IMR-90 (cell line): ENCODE measurements around the gene FBXO15. TPM values are rescaled to one million over a fixed set of nuclear protein-coding genes. Genes with fewer than 3 reads are reported as not detected.

ENCODE experiments used
- ATAC-seq: fragments of 200-7000 bp; cut with Tn5 transposase; 2 replicates; pipeline ENCODE4 v1.9.1; 2020; ENCODE audit warnings: low read depth, mild to moderate bottlenecking, moderate library complexity
- BruUV-seq: library from RNA; stranded (reverse); fragments of 400-500 nt; replicated peaks from 2 replicates; lab custom pipeline; 2021; lab: Mats Ljungman, UMichigan
- CTCF ChIA-PET: fragments of 300-600 bp; formaldehyde crosslinking; extraction: SDS; loops from one replicate; lab custom pipeline; 2021; ENCODE audit warnings: antibody characterized with exemption; lab: Yijun Ruan, JAX
- POLR2A ChIA-PET: fragments of 300-600 bp; sonication (Branson Sonifier 250); formaldehyde crosslinking; loops from one replicate; lab custom pipeline; 2022; ENCODE audit warnings: antibody characterized with exemption; ENCODE audit not compliant: unreplicated experiment; lab: Charles Lee
- DNase-seq: peaks from one replicate; pipeline ENCODE4 v3.0.0; 2013
- H2AFZ ChIP-seq: replicated peaks from 2 replicates; pipeline ENCODE3; 2013; ENCODE audit warnings: low read length, mild to moderate bottlenecking; ENCODE audit not compliant: poor library complexity
- H2AK5ac ChIP-seq: 2 replicates; pipeline ENCODE4 v1.6.1; 2013; ENCODE audit warnings: low read depth, low read length, inconsistent platforms
- H2AK9ac ChIP-seq: replicated peaks from 2 replicates; pipeline ENCODE3; 2013; ENCODE audit warnings: mild to moderate bottlenecking, low read depth, low read length, moderate library complexity; ENCODE audit not compliant: poor library complexity
- H2BK120ac ChIP-seq: 2 replicates; pipeline ENCODE4 v1.6.1; 2013; ENCODE audit warnings: low read depth, low read length, inconsistent platforms
- H2BK15ac ChIP-seq: 3 replicates; pipeline ENCODE4 v1.6.1; 2013; ENCODE audit warnings: low read depth, low read length, inconsistent platforms
- H2BK20ac ChIP-seq: 2 replicates; pipeline ENCODE4 v1.6.1; 2013; ENCODE audit warnings: low read depth, mild to moderate bottlenecking, inconsistent platforms, low read length, moderate library complexity
- H2BK5ac ChIP-seq: 2 replicates; pipeline ENCODE4 v1.6.1; 2013; ENCODE audit warnings: mild to moderate bottlenecking, low read depth, low read length, inconsistent platforms; ENCODE audit not compliant: poor library complexity, severe bottlenecking
- H3K14ac ChIP-seq: replicated peaks from 2 replicates; pipeline ENCODE4 v1.6.1; 2013; ENCODE audit warnings: low read depth, low read length, inconsistent platforms
- H3K18ac ChIP-seq: 2 replicates; pipeline ENCODE4 v1.6.1; 2013; ENCODE audit warnings: low read depth, low read length, control low read depth
- H3K23ac ChIP-seq: 2 replicates; pipeline ENCODE4 v1.6.1; 2013; ENCODE audit warnings: low read depth, low read length, inconsistent platforms
- H3K27ac ChIP-seq: 2 replicates; pipeline ENCODE4 v1.5.1; 2013; ENCODE audit warnings: mild to moderate bottlenecking, control low read depth, low read length; ENCODE audit not compliant: insufficient read depth
- H3K27me3 ChIP-seq: 2 replicates; pipeline ENCODE4 v1.6.1; 2013; ENCODE audit warnings: low read length; ENCODE audit not compliant: control insufficient read depth, insufficient read depth
- H3K36me3 ChIP-seq: 2 replicates; pipeline ENCODE4 v1.6.1; 2013; ENCODE audit warnings: low read length, mixed read lengths; ENCODE audit not compliant: control insufficient read depth, insufficient read depth
- H3K4ac ChIP-seq: 2 replicates; pipeline ENCODE4 v1.6.1; 2013; ENCODE audit warnings: low read depth, low read length, inconsistent platforms
- H3K4me1 ChIP-seq: 2 replicates; pipeline ENCODE4 v1.6.1; 2013; ENCODE audit warnings: low read length, mixed read lengths; ENCODE audit not compliant: control insufficient read depth, insufficient read depth
- H3K4me2 ChIP-seq: 2 replicates; pipeline ENCODE4 v1.6.1; 2013; ENCODE audit warnings: low read depth, mild to moderate bottlenecking, control low read depth, low read length, moderate library complexity
- H3K4me3 ChIP-seq: 2 replicates; pipeline ENCODE4 v1.5.1; 2013; ENCODE audit warnings: low read depth, mild to moderate bottlenecking, control low read depth, low read length, moderate library complexity; ENCODE audit not compliant: insufficient read depth
- H3K56ac ChIP-seq: 2 replicates; pipeline ENCODE4 v1.6.1; 2013; ENCODE audit warnings: low read length, inconsistent platforms; ENCODE audit not compliant: insufficient read depth; ENCODE audit errors: extremely low read depth
- H3K79me1 ChIP-seq, 2 experiments: 2 replicates each; pipeline ENCODE4 v1.6.1; 2013; ENCODE audit warnings: low read length in 2 of 2, inconsistent platforms in 1 of 2, low read depth in 1 of 2
- H3K9ac ChIP-seq: 2 replicates; pipeline ENCODE4 v1.6.1; 2013; ENCODE audit warnings: low read depth, low read length, control low read depth
- H3K9me1 ChIP-seq: 2 replicates; pipeline ENCODE4 v1.6.1; 2013; ENCODE audit warnings: low read length, inconsistent platforms; ENCODE audit not compliant: insufficient read depth
- H3K9me3 ChIP-seq: 2 replicates; pipeline ENCODE4 v1.6.1; 2013; ENCODE audit warnings: low read length; ENCODE audit not compliant: control insufficient read depth, insufficient read depth
- H4K20me1 ChIP-seq: 2 replicates; pipeline ENCODE4 v1.6.1; 2013; ENCODE audit warnings: low read length, inconsistent platforms; ENCODE audit not compliant: insufficient read depth
- H4K5ac ChIP-seq: 2 replicates; pipeline ENCODE4 v1.6.1; 2013; ENCODE audit warnings: mild to moderate bottlenecking, low read depth, low read length, control low read depth
- H4K8ac ChIP-seq, 2 experiments: 2 replicates each; pipeline ENCODE4 v1.6.1; 2013; ENCODE audit warnings: low read depth in 2 of 2, low read length in 2 of 2, control low read depth in 1 of 2, inconsistent platforms in 1 of 2
- H4K91ac ChIP-seq: 2 replicates; pipeline ENCODE4 v1.6.1; 2013; ENCODE audit warnings: low read depth, low read length, inconsistent platforms; ENCODE audit not compliant: insufficient read depth
- BHLHE40 ChIP-seq: fragments of 150-350 bp; IDR thresholded peaks from 2 replicates; pipeline ENCODE4 v1.6.1; 2016; ENCODE audit warnings: mild to moderate bottlenecking, low read depth, low read length
- CEBPB ChIP-seq: IDR thresholded peaks from 2 replicates; pipeline ENCODE4 v1.6.1; 2012; ENCODE audit warnings: low read depth, low read length, improper control_type of control experiment
- CHD1 ChIP-seq: IDR thresholded peaks from 2 replicates; pipeline ENCODE4 v1.6.1; 2012; ENCODE audit warnings: low read depth, low read length, improper control_type of control experiment
- CTCF ChIP-seq: conservative IDR thresholded peaks from 2 replicates; pipeline ENCODE4 v1.5.1; 2012; ENCODE audit warnings: mild to moderate bottlenecking, low read depth, low read length, improper control_type of control experiment
- FOS ChIP-seq: fragments of 150-350 bp; IDR thresholded peaks from 2 replicates; pipeline ENCODE4 v1.6.1; 2016; ENCODE audit warnings: low read depth, low read length
- MAFK ChIP-seq: IDR thresholded peaks from 2 replicates; pipeline ENCODE4 v1.6.1; 2012; ENCODE audit warnings: low read depth, low read length, improper control_type of control experiment
- MAZ ChIP-seq: IDR thresholded peaks from 2 replicates; pipeline ENCODE4 v1.6.1; 2012; ENCODE audit warnings: low read depth, mild to moderate bottlenecking, low read length, improper control_type of control experiment, moderate library complexity, borderline replicate concordance
- MXI1 ChIP-seq: IDR thresholded peaks from 2 replicates; pipeline ENCODE4 v1.6.1; 2012; ENCODE audit warnings: low read depth, mild to moderate bottlenecking, low read length, moderate library complexity, borderline replicate concordance
- NFE2L2 ChIP-seq: fragments of 150-350 bp; IDR thresholded peaks from 2 replicates; pipeline ENCODE4 v1.6.1; 2016; ENCODE audit warnings: low read depth, mild to moderate bottlenecking, low read length
- POLR2A ChIP-seq: IDR thresholded peaks from 2 replicates; pipeline ENCODE4 v1.6.1; 2012; ENCODE audit warnings: mild to moderate bottlenecking, low read depth, low read length
- RAD21 ChIP-seq: IDR thresholded peaks from 2 replicates; pipeline ENCODE4 v1.6.1; 2012; ENCODE audit warnings: low read length, improper control_type of control experiment
- RCOR1 ChIP-seq: IDR thresholded peaks from 2 replicates; pipeline ENCODE4 v1.6.1; 2012; ENCODE audit warnings: mild to moderate bottlenecking, low read length, improper control_type of control experiment; ENCODE audit not compliant: insufficient replicate concordance
- RFX5 ChIP-seq: IDR thresholded peaks from 2 replicates; pipeline ENCODE4 v1.8.0; 2012; ENCODE audit warnings: low read depth, mild to moderate bottlenecking, low read length, moderate library complexity
- SMC3 ChIP-seq: fragments of 150-350 bp; IDR thresholded peaks from 2 replicates; pipeline ENCODE4 v1.6.1; 2016; ENCODE audit warnings: low read depth, mild to moderate bottlenecking, antibody characterized with exemption, low read length, moderate library complexity
- WGBS, 2 experiments: methylation state at CpG; one replicate each; pipeline versions ENCODE4 v1.1.5 to v1.1.7; 2013; ENCODE audit warnings: missing lambda C conversion rate in 2 of 2; ENCODE audit not compliant: insufficient read length in 1 of 2; ENCODE audit errors: extremely low coverage in 2 of 2; 5-methylcytosine and 5-hydroxymethylcytosine counted together
- dilution Hi-C: fragments of 300-500 bp; cut with HindIII; formaldehyde crosslinking; loops from one replicate; pipeline ENCODE4 v1.14.3; 2018; ENCODE audit warnings: low sequenced_read_pairs; ENCODE audit not compliant: unreplicated experiment
- in situ Hi-C: fragments of 300-500 bp; cut with MboI; formaldehyde crosslinking; loops from 3 replicates; pipeline ENCODE4 v1.14.3; 2019; ENCODE audit warnings: low sequenced_read_pairs, inconsistent platforms, mixed read lengths
- intact Hi-C: fragments of 100-400 bp; cut with micrococcal nuclease; formaldehyde crosslinking; loops from 2 replicates; pipeline ENCODE4 v1.10.0; 2022
- polyA plus RNA-seq, 3 experiments: library from polyadenylated mRNA; depleted of rRNA; stranded (reverse); fragments of >200 nt; gene quantifications; 2 replicates each; pipeline ENCODE4 v1.2.3, GENCODE V29; 2012; ENCODE audit warnings: low replicate concordance in 1 of 3
- total RNA-seq: library from RNA; depleted of rRNA; stranded (reverse); fragments of >200 nt; gene quantifications from 2 replicates; pipeline ENCODE4 v1.2.3, GENCODE V29; 2012
- TF ChIP-seq, protein P1 (sequence below): fragments of 150-350 bp; IDR thresholded peaks from 2 replicates; pipeline ENCODE4 v1.6.1; 2017; ENCODE audit warnings: mild to moderate bottlenecking, antibody characterized with exemption, low read length, low read depth
- TF ChIP-seq, protein P2 (sequence below): fragments of 150-350 bp; IDR thresholded peaks from 2 replicates; pipeline ENCODE4 v1.6.1; 2016; ENCODE audit warnings: low read depth, mild to moderate bottlenecking, low read length, moderate library complexity, borderline replicate concordance

The FBXO15 gene
- total and polyA plus RNA-seq, 2 of the 4 experiments (the other 2 are of a cell fraction): 0.90 to 2.0 TPM

DNA sequence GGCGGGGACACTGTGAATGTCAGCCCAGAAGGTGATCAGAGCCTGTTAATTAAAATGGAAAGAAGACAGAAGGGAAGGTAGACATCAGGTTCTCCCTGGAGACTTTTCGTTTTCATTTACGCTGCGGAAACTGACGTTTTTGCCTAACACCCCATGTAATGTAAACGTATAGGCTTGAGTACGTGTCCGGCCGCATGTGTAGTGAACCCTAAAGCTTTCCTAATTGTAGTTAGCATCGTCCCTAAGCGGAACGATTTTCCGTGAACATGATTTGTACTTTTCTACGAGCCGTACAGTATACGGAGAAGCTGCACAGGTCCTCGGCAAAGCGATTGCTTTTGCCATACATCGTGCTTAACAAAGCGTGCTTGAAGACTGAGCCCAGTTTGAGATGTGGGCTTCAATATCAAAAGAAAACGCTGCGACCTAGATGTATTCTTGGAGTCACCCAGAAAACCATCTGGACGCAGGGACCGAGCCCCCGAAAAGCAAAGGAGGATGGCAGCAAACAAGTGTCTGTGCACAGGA, 973 bp upstream of the FBXO15 start:
- Histone ChIP-seq H3K27ac (peak overlapping the region; percentile 72), H3K4me2 (peak overlapping the region; percentile 85), H3K9ac (peak overlapping the region; percentile 90), H4K20me1 (no peaks in the 10 kb centered on the region), H4K5ac (peak overlapping the region; percentile 89), H3K18ac (peak overlapping the region; percentile 40; the same call in 1 of the 2 replicates), H3K14ac (peak overlapping the region; percentile 93), H3K4ac (peak overlapping the region; percentile 86), H4K91ac (peak overlapping the region; percentile 92), H3K9me1 (peaks cover 7% of the 10 kb centered on the region), H4K8ac (peak overlapping the region; percentile 79 to 97), H2BK20ac (no peak overlapping the region), H2BK15ac (peak overlapping the region; percentile 13; the same call in 1 of the 3 replicates), H2BK5ac (peak overlapping the region; percentile 83), H3K23ac (peak overlapping the region; percentile 91), H3K4me1 (peaks cover 8% of the 10 kb centered on the region), H3K36me3 (no peaks in the 10 kb centered on the region; the same call in 1 of the 2 replicates), H2AFZ (peak overlapping the region; percentile 95), H2BK120ac (peak overlapping the region; percentile 69), H2AK5ac (peak overlapping the region; percentile 78), H3K4me3 (peak overlapping the region; percentile 91), H3K56ac (peak overlapping the region; percentile 95), H3K9me3 (no peaks in the 10 kb centered on the region), H3K79me1 (peaks cover 12 to 36% of the 10 kb centered on the region in 2 experiments), H2AK9ac (peak overlapping the region; percentile 65), H3K27me3 (no peaks in the 10 kb centered on the region)
- dilution Hi-C loops (no loop called here), intact Hi-C loops (loop anchor here (10.0 kb wide), 1 partner anchor 464 kb away; no protein-coding TSS in a partner anchor), in situ Hi-C loops (no loop called here)
- ChIA-PET POLR2A (no interaction called here), CTCF (no interaction called here)
- no peak for TF ChIP-seq RAD21
- TF ChIP-seq NFE2L2: no peak
- TF ChIP-seq CEBPB: no peak
- no peak for TF ChIP-seq CHD1
- TF ChIP-seq, protein P1, sequence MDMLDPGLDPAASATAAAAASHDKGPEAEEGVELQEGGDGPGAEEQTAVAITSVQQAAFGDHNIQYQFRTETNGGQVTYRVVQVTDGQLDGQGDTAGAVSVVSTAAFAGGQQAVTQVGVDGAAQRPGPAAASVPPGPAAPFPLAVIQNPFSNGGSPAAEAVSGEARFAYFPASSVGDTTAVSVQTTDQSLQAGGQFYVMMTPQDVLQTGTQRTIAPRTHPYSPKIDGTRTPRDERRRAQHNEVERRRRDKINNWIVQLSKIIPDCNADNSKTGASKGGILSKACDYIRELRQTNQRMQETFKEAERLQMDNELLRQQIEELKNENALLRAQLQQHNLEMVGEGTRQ: no peak
- no peak for TF ChIP-seq MAFK
- no peak for TF ChIP-seq RCOR1
- TF ChIP-seq MXI1: no peak
- no peak for TF ChIP-seq CTCF
- TF ChIP-seq FOS: no peak
- TF ChIP-seq SMC3: no peak
- no peak for TF ChIP-seq BHLHE40
- TF ChIP-seq POLR2A: no peak
- TF ChIP-seq, protein P2, sequence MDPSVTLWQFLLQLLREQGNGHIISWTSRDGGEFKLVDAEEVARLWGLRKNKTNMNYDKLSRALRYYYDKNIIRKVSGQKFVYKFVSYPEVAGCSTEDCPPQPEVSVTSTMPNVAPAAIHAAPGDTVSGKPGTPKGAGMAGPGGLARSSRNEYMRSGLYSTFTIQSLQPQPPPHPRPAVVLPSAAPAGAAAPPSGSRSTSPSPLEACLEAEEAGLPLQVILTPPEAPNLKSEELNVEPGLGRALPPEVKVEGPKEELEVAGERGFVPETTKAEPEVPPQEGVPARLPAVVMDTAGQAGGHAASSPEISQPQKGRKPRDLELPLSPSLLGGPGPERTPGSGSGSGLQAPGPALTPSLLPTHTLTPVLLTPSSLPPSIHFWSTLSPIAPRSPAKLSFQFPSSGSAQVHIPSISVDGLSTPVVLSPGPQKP: no peak
- no peak for TF ChIP-seq RFX5
- no peak for TF ChIP-seq MAZ
- no peak for ATAC-seq
- 0% methylated on average over 20 of the region's 25 CpGs; no CpG with 5 or more reads in 1 of the 2 experiments for WGBS, 2 experiments
- no peak for DNase-seq
- BruUV-seq: TSS peak; percentile 94
